WTC11 (cell line): ENCODE data around the gene LYST. TPM values are rescaled to one million over a fixed set of nuclear protein-coding genes. Genes with fewer than 3 reads are reported as not detected.

Experiments
- ATAC-seq: fragments of 200-7000 bp; cut with Tn5 transposase; 2 replicates; pipeline ENCODE4 v1.10.0; 2021; ENCODE audit warnings: mild to moderate bottlenecking, moderate library complexity
- CTCF ChIA-PET: fragments of 300-600 bp; sonication (Branson Sonifier 250); formaldehyde crosslinking; loops from one replicate; lab custom pipeline; 2021; ENCODE audit warnings: antibody characterized with exemption; lab: Charles Lee
- POLR2A ChIA-PET: fragments of 350-600 bp; sonication (Branson Sonifier 250); formaldehyde crosslinking; loops from one replicate; lab custom pipeline; 2021; ENCODE audit warnings: antibody characterized with exemption; lab: Charles Lee
- DNase-seq: peaks from one replicate; pipeline ENCODE4 v3.0.0; 2021; ENCODE audit warnings: low spot score
- H3K27ac Mint-ChIP-seq: 2 replicates; pipeline ENCODE4 v1.8.0; 2021; ENCODE audit warnings: mixed read lengths
- H3K27me3 Mint-ChIP-seq: 2 replicates; pipeline ENCODE4 v1.8.0; 2021; ENCODE audit warnings: low read depth, mild to moderate bottlenecking, moderate library complexity, mixed read lengths
- H3K36me3 Mint-ChIP-seq: 2 replicates; pipeline ENCODE4 v1.8.0; 2021; ENCODE audit warnings: mixed read lengths
- H3K4me1 Mint-ChIP-seq: 2 replicates; pipeline ENCODE4 v1.8.0; 2022; ENCODE audit warnings: mixed read lengths
- H3K4me3 Mint-ChIP-seq: 2 replicates; pipeline ENCODE4 v1.8.0; 2021; ENCODE audit warnings: mild to moderate bottlenecking, moderate library complexity, mixed read lengths
- H3K9me3 Mint-ChIP-seq: 2 replicates; pipeline ENCODE4 v1.8.0; 2021; ENCODE audit warnings: mixed read lengths
- CREM ChIP-seq: sonication (generic); formaldehyde crosslinking; IDR thresholded peaks from 2 replicates; pipeline ENCODE4 v1.8.1; 2022; ENCODE audit warnings: mild to moderate bottlenecking, missing genetic modification reagents, moderate library complexity
- ELF4 ChIP-seq: sonication (generic); formaldehyde crosslinking; IDR thresholded peaks from 2 replicates; pipeline ENCODE4 v1.8.1; 2022; ENCODE audit warnings: low read depth, mild to moderate bottlenecking, moderate library complexity, missing genetic modification reagents
- FOXJ3 ChIP-seq: sonication (generic); formaldehyde crosslinking; IDR thresholded peaks from 2 replicates; pipeline ENCODE4 v1.9.0; 2021; ENCODE audit warnings: missing genetic modification reagents, mild to moderate bottlenecking, borderline replicate concordance
- IRF2 ChIP-seq: sonication (generic); formaldehyde crosslinking; IDR thresholded peaks from 2 replicates; pipeline ENCODE4 v1.8.0; 2022; ENCODE audit warnings: low read depth, missing genetic modification reagents, borderline replicate concordance
- NFYB ChIP-seq: sonication (generic); formaldehyde crosslinking; conservative IDR thresholded peaks from 2 replicates; pipeline ENCODE4 v1.8.0; 2022; ENCODE audit warnings: low read depth, missing genetic modification reagents
- NR2C2 ChIP-seq: sonication (generic); formaldehyde crosslinking; IDR thresholded peaks from 2 replicates; pipeline ENCODE4 v1.8.0; 2022; ENCODE audit warnings: mild to moderate bottlenecking, missing genetic modification reagents
- RELA ChIP-seq: sonication (generic); formaldehyde crosslinking; IDR thresholded peaks from 2 replicates; pipeline ENCODE4 v1.8.1; 2022; ENCODE audit warnings: missing genetic modification reagents, mild to moderate bottlenecking, borderline replicate concordance
- SMAD3 ChIP-seq: sonication (generic); formaldehyde crosslinking; IDR thresholded peaks from 2 replicates; pipeline ENCODE4 v1.8.0; 2022; ENCODE audit warnings: missing genetic modification reagents, mild to moderate bottlenecking, borderline replicate concordance
- SMAD4 ChIP-seq: sonication (generic); formaldehyde crosslinking; IDR thresholded peaks from 2 replicates; pipeline ENCODE4 v1.8.0; 2022; ENCODE audit warnings: mild to moderate bottlenecking, missing genetic modification reagents
- TEAD1 ChIP-seq: sonication (generic); formaldehyde crosslinking; IDR thresholded peaks from 2 replicates; pipeline ENCODE4 v1.8.0; 2022; ENCODE audit warnings: mild to moderate bottlenecking, missing genetic modification reagents
- ZNF396 ChIP-seq: fragments of 250-450 bp; sonication (Bioruptor Pico); IDR thresholded peaks from 2 replicates; pipeline ENCODE4 v1.8.0; 2021; ENCODE audit warnings: mild to moderate bottlenecking, moderate library complexity, borderline replicate concordance
- ZNF423 ChIP-seq: fragments of 250-450 bp; sonication (Bioruptor Pico); IDR thresholded peaks from 2 replicates; pipeline ENCODE4 v2.1.2; 2022; ENCODE audit warnings: mild to moderate bottlenecking, moderate library complexity
- total RNA-seq: library from RNA; stranded (reverse); gene quantifications from 3 replicates; pipeline ENCODE4 v1.2.3, GENCODE V29; 2021
- TF ChIP-seq, protein P1 (sequence below): sonication (generic); formaldehyde crosslinking; IDR thresholded peaks from 2 replicates; pipeline ENCODE4 v1.8.1; 2022; ENCODE audit warnings: low read depth, mild to moderate bottlenecking, moderate library complexity, missing genetic modification reagents, borderline replicate concordance
- TF ChIP-seq, protein P2 (sequence below): fragments of 250-450 bp; sonication (Bioruptor Pico); IDR thresholded peaks from 2 replicates; pipeline ENCODE4 v2.1.2; 2022; ENCODE audit warnings: mild to moderate bottlenecking, moderate library complexity
- TF ChIP-seq, protein P3 (sequence below): sonication (generic); formaldehyde crosslinking; conservative IDR thresholded peaks from 2 replicates; pipeline ENCODE4 v1.8.1; 2023; ENCODE audit warnings: mild to moderate bottlenecking, low read depth, missing genetic modification reagents, moderate library complexity
- TF ChIP-seq, protein P4 (sequence below): sonication (generic); formaldehyde crosslinking; IDR thresholded peaks from 2 replicates; pipeline ENCODE4 v1.8.0; 2022; ENCODE audit warnings: missing genetic modification reagents
- TF ChIP-seq, protein P5 (sequence below): sonication (generic); formaldehyde crosslinking; IDR thresholded peaks from 2 replicates; pipeline ENCODE4 v1.8.0; 2022; ENCODE audit warnings: mild to moderate bottlenecking, missing genetic modification reagents
- TF ChIP-seq, protein P6 (sequence below): sonication (generic); formaldehyde crosslinking; IDR thresholded peaks from 2 replicates; pipeline ENCODE4 v1.8.1; 2023; ENCODE audit warnings: mild to moderate bottlenecking, missing genetic modification reagents, moderate library complexity

LYST gene
- total RNA-seq, 1 experiment from 2014 or later = 0.59 TPM

DNA sequence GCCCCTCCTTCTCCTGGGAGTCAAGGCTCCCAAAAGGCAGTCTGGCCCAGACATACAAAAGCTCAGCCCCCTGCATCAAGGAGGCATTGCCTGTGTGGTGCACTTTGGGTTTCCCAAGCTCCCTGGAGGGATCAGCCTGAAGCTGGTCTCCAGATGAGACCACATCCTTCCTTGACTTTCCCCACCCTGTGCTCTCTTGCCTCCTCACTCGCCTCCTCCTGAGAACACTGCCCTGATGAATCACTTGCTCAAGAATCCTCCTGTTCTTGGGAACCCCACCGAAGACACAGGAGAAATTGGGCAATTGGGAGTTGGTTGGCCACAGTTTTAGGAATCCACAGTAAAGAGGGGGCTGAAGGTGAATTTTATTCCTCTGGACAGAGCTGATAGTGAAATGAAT lies 34.8 kb upstream of the LYST start:
- POLR2A ChIA-PET = no interaction called here
- Mint-ChIP-seq H3K4me1 (peaks cover 5% of the 10 kb centered on the region; the same call in 1 of the 2 replicates), H3K4me3 (no peak overlapping the region), H3K27ac (no peak overlapping the region), H3K36me3 (no peaks in the 10 kb centered on the region), H3K27me3 (no peaks in the 10 kb centered on the region)
- ATAC-seq = no peak
- TF ChIP-seq, protein P1, sequence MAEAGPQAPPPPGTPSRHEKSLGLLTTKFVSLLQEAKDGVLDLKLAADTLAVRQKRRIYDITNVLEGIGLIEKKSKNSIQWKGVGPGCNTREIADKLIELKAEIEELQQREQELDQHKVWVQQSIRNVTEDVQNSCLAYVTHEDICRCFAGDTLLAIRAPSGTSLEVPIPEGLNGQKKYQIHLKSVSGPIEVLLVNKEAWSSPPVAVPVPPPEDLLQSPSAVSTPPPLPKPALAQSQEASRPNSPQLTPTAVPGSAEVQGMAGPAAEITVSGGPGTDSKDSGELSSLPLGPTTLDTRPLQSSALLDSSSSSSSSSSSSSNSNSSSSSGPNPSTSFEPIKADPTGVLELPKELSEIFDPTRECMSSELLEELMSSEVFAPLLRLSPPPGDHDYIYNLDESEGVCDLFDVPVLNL (CRISPR knock-in tag) = no peak
- TF ChIP-seq SMAD4 (CRISPR knock-in tag) (no peak), ELF4 (CRISPR knock-in tag) (no peak), ZNF423 (CRISPR knock-in tag) (no peak), FOXJ3 (CRISPR knock-in tag) (no peak), ZNF396 (CRISPR knock-in tag) (no peak)
- TF ChIP-seq, protein P2, sequence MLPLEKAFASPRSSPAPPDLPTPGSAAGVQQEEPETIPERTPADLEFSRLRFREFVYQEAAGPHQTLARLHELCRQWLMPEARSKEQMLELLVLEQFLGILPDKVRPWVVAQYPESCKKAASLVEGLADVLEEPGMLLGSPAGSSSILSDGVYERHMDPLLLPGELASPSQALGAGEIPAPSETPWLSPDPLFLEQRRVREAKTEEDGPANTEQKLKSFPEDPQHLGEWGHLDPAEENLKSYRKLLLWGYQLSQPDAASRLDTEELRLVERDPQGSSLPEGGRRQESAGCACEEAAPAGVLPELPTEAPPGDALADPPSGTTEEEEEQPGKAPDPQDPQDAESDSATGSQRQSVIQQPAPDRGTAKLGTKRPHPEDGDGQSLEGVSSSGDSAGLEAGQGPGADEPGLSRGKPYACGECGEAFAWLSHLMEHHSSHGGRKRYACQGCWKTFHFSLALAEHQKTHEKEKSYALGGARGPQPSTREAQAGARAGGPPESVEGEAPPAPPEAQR (CRISPR knock-in tag) = no peak
- TF ChIP-seq, all 79 proteins: peak for 0
- H3K9me3 Mint-ChIP-seq = no peaks in the 10 kb centered on the region
- no peak for DNase-seq
- CTCF ChIA-PET = interaction anchor here (0.8 kb wide), 1 partner anchor 70 kb away, joined by 4 read pairs; no protein-coding TSS in a partner anchor

DNA sequence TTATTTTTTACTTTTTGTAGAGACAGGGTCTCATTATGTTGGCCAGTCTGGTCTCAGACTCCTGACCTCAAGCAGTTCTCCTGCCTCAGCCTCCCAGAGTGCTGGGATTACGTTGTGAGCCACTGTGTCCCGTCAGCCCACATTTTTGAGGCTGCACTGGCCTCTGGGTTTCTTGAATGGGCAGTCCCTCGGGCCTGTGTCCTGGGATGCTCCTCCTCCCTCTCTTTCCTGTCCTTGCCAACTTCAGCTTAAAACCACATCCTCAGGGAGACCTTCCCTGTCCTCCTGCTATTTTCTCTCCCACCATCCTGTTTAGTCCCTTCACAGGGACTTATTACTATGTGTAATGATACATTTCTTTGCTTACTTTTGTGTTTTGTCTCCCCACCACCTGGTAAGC lies 31.4 kb upstream of the LYST start:
- Mint-ChIP-seq H3K27ac (0 out of 2 replicates have a peak overlapping the region, but pooled peaks have one; percentile 52), H3K4me3 (no peak overlapping the region), H3K27me3 (no peaks in the 10 kb centered on the region), H3K9me3 (no peaks in the 10 kb centered on the region), H3K4me1 (peaks cover 5% of the 10 kb centered on the region; the same call in 1 of the 2 replicates), H3K36me3 (no peaks in the 10 kb centered on the region)
- DNase-seq = no peak
- ChIA-PET POLR2A (no interaction called here), CTCF (interaction anchor here (2.4 kb wide), 1 partner anchor 74 kb away, joined by 10 read pairs; no protein-coding TSS in a partner anchor)
- ATAC-seq = no peak
- no peak for TF ChIP-seq NR2C2 (CRISPR knock-in tag)
- TF ChIP-seq, protein P3, sequence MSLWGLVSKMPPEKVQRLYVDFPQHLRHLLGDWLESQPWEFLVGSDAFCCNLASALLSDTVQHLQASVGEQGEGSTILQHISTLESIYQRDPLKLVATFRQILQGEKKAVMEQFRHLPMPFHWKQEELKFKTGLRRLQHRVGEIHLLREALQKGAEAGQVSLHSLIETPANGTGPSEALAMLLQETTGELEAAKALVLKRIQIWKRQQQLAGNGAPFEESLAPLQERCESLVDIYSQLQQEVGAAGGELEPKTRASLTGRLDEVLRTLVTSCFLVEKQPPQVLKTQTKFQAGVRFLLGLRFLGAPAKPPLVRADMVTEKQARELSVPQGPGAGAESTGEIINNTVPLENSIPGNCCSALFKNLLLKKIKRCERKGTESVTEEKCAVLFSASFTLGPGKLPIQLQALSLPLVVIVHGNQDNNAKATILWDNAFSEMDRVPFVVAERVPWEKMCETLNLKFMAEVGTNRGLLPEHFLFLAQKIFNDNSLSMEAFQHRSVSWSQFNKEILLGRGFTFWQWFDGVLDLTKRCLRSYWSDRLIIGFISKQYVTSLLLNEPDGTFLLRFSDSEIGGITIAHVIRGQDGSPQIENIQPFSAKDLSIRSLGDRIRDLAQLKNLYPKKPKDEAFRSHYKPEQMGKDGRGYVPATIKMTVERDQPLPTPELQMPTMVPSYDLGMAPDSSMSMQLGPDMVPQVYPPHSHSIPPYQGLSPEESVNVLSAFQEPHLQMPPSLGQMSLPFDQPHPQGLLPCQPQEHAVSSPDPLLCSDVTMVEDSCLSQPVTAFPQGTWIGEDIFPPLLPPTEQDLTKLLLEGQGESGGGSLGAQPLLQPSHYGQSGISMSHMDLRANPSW (CRISPR knock-in tag) = no peak
- TF ChIP-seq, protein P1 (CRISPR knock-in tag) = no peak
- TF ChIP-seq, protein P4, sequence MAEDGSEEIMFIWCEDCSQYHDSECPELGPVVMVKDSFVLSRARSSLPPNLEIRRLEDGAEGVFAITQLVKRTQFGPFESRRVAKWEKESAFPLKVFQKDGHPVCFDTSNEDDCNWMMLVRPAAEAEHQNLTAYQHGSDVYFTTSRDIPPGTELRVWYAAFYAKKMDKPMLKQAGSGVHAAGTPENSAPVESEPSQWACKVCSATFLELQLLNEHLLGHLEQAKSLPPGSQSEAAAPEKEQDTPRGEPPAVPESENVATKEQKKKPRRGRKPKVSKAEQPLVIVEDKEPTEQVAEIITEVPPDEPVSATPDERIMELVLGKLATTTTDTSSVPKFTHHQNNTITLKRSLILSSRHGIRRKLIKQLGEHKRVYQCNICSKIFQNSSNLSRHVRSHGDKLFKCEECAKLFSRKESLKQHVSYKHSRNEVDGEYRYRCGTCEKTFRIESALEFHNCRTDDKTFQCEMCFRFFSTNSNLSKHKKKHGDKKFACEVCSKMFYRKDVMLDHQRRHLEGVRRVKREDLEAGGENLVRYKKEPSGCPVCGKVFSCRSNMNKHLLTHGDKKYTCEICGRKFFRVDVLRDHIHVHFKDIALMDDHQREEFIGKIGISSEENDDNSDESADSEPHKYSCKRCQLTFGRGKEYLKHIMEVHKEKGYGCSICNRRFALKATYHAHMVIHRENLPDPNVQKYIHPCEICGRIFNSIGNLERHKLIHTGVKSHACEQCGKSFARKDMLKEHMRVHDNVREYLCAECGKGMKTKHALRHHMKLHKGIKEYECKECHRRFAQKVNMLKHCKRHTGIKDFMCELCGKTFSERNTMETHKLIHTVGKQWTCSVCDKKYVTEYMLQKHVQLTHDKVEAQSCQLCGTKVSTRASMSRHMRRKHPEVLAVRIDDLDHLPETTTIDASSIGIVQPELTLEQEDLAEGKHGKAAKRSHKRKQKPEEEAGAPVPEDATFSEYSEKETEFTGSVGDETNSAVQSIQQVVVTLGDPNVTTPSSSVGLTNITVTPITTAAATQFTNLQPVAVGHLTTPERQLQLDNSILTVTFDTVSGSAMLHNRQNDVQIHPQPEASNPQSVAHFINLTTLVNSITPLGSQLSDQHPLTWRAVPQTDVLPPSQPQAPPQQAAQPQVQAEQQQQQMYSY = no peak
- no peak for TF ChIP-seq NFYB (CRISPR knock-in tag)
- TF ChIP-seq, protein P5, sequence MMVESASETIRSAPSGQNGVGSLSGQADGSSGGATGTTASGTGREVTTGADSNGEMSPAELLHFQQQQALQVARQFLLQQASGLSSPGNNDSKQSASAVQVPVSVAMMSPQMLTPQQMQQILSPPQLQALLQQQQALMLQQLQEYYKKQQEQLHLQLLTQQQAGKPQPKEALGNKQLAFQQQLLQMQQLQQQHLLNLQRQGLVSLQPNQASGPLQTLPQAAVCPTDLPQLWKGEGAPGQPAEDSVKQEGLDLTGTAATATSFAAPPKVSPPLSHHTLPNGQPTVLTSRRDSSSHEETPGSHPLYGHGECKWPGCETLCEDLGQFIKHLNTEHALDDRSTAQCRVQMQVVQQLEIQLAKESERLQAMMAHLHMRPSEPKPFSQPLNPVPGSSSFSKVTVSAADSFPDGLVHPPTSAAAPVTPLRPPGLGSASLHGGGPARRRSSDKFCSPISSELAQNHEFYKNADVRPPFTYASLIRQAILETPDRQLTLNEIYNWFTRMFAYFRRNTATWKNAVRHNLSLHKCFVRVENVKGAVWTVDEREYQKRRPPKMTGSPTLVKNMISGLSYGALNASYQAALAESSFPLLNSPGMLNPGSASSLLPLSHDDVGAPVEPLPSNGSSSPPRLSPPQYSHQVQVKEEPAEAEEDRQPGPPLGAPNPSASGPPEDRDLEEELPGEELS (CRISPR knock-in tag) = no peak
- no peak for TF ChIP-seq CREM
- no peak for TF ChIP-seq SMAD3 (CRISPR knock-in tag)
- TF ChIP-seq TEAD1 (CRISPR knock-in tag) = no peak
- no peak for TF ChIP-seq RELA (CRISPR knock-in tag)
- no peak for TF ChIP-seq IRF2 (CRISPR knock-in tag)
- TF ChIP-seq ZNF423 (CRISPR knock-in tag) = no peak
- TF ChIP-seq, protein P6, sequence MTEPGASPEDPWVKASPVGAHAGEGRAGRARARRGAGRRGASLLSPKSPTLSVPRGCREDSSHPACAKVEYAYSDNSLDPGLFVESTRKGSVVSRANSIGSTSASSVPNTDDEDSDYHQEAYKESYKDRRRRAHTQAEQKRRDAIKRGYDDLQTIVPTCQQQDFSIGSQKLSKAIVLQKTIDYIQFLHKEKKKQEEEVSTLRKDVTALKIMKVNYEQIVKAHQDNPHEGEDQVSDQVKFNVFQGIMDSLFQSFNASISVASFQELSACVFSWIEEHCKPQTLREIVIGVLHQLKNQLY = no peak
